Naive B cell (primary cell): ENCODE measurements around the gene IQSEC1. TPM values are rescaled to one million over a fixed set of nuclear protein-coding genes. Genes with fewer than 3 reads are reported as not detected.

Source experiments
- ATAC-seq, 2 donors: fragments of 150-1000 bp; cut with Tn5 transposase; 2 replicates each; pipeline ENCODE4 v1.10.0; 2021; ENCODE audit warnings: low read depth in 2 of 2, mild to moderate bottlenecking in 2 of 2, moderate library complexity in 2 of 2
- DNase-seq: peaks from one replicate; pipeline ENCODE4 v3.0.0; 2022
- H3K27ac Mint-ChIP-seq, 6 donors: one replicate each; pipeline ENCODE4 v1.8.0; 2020 to 2022; ENCODE audit warnings: mild to moderate bottlenecking in 6 of 6, mixed read lengths in 6 of 6, moderate library complexity in 5 of 6, inconsistent platforms in 2 of 6
- H3K27me3 Mint-ChIP-seq, 3 donors: one replicate each; pipeline ENCODE4 v1.8.0; 2021 to 2022; ENCODE audit warnings: mixed read lengths in 3 of 3, mild to moderate bottlenecking in 1 of 3
- H3K36me3 Mint-ChIP-seq, 2 donors: one replicate each; pipeline ENCODE4 v1.8.0; 2020 to 2022; ENCODE audit warnings: mixed read lengths in 2 of 2, inconsistent platforms in 1 of 2, mild to moderate bottlenecking in 1 of 2
- H3K4me1 Mint-ChIP-seq, 3 donors: one replicate each; pipeline ENCODE4 v1.8.0; 2020 to 2022; ENCODE audit warnings: mixed read lengths in 3 of 3, inconsistent platforms in 1 of 3, mild to moderate bottlenecking in 1 of 3, moderate library complexity in 1 of 3
- H3K4me3 Mint-ChIP-seq, 8 donors: one replicate each; pipeline ENCODE4 v1.8.0; 2020 to 2022; ENCODE audit warnings: mild to moderate bottlenecking in 8 of 8, mixed read lengths in 8 of 8, moderate library complexity in 8 of 8, inconsistent platforms in 2 of 8
- H3K9me3 Mint-ChIP-seq, 7 donors: one replicate each; pipeline ENCODE4 v1.8.0; 2020 to 2022; ENCODE audit warnings: mixed read lengths in 7 of 7, mild to moderate bottlenecking in 5 of 7, inconsistent platforms in 2 of 7, moderate library complexity in 1 of 7
- polyA plus RNA-seq, 6 donors: library from polyadenylated mRNA; unstranded; fragments of 300-500 nt; fragmentation: Illumina TruSeq; gene quantifications; one replicate each; pipeline ENCODE4 v1.2.3, GENCODE V29; 2021; ENCODE audit warnings: low read depth in 6 of 6

The IQSEC1 gene
- polyA plus RNA-seq, 6 donors from 2014 or later = 14.6 to 73.4 (median 36.9) TPM

DNA sequence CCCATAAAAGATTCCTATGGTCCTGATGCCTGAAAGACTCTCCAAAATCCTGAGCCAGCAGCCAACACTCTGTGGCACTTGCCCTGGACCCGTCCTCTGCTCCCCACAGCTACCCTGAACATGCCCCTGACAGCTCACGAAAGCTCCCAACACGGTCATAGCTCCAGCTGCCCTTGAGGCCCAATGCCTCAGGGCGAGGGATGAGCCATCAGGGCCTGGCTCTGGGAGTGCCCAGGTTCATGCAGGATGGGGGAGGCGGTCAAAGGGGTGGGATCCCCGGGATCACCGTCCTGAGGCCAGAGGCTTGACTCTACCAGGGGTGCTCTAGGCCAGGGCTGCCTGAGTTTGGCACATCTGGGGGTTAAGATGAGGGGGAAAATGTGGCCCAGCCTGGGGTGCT is 159.1 kb downstream of the IQSEC1 start:
- H3K9me3 Mint-ChIP-seq = no peaks in the 10 kb centered on the region
- peak overlapping the region in 2 of 6 donors; percentile 28 to 59 for H3K27ac Mint-ChIP-seq
- H3K4me1 Mint-ChIP-seq = peaks cover 0 to 5% (median 4%) of the 10 kb centered on the region in 3 donors
- H3K27me3 Mint-ChIP-seq = no peaks in the 10 kb centered on the region
- no peak overlapping the region for H3K4me3 Mint-ChIP-seq
- no peak for DNase-seq
- ATAC-seq = no peak
- peaks cover 7 to 8% of the 10 kb centered on the region in 2 donors for H3K36me3 Mint-ChIP-seq

DNA sequence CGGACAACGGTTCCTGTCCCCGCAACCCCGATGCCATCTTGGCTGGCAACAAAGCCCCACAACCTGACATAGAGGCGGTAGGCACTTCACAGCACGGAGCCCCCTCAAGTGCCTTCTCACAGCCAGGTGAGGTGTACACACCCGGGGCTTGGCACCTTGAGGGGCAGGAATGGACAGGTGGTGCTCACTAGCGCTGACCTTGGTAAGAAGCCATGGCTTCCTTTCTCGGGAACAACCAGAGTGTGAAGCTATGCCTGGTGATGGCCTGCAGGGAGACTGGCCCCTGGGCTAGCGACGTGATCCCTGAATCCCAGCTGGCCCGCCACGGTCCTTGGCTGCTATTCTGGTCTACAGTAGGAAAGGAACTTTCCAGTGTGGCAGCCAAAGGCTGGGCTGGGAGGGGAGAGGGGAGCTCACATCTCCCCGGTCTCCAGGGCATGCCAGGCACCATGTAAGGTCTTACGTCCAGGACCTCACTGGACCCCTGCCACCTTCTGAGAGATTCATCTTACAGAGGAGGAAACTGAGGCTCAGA is 161.3 kb downstream of the IQSEC1 start:
- H3K36me3 Mint-ChIP-seq = peaks cover 7 to 10% of the 10 kb centered on the region in 2 donors

DNA sequence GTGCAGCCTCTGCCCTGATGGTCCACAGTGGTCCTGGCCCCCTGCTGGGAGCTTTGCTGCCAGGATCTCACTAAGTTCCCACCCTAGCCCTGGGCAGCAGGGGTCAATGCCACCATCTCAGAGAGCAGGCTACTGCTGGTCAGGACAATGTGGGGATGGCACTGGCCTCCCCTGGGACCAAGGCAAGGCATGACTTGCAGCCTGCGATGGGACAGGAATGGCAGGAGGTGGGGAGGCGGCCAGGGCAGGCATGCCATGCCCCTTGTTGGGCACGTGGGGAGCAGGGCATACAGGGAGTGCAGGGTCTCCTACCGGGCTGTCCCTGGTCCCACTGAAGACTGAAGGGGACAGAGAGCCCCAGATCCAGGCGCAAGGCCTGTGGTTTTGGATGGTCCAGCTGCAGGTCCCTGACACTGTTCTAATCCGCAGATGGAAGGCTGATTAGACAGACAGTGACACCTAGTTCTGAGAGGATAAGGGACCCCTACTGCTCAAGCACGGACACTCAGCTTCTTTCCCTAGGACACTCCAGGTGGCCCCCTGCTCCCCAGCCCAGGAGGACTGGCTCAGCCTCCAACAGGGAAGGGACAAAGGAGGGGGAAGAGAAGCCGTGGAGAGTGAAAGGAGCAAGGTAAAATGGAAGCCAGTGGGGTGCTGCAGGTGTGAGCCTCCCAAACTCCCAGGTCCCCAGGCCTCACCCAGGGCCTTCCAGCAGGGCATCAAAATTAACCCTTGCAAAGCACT is 162.7 kb downstream of the IQSEC1 start:
- peaks cover 7 to 10% of the 10 kb centered on the region in 2 donors for H3K36me3 Mint-ChIP-seq

More for the DNA sequence above, 161.3 kb downstream of the IQSEC1 start:
- Mint-ChIP-seq H3K4me3 (no peak overlapping the region), H3K27me3 (no peaks in the 10 kb centered on the region), H3K9me3 (no peaks in the 10 kb centered on the region), H3K27ac (peak overlapping the region in 3 of 6 donors; percentile 32 to 86 (median 79)), H3K4me1 (peaks cover 2 to 6% (median 5%) of the 10 kb centered on the region in 3 donors)
- no peak for ATAC-seq
- no peak for DNase-seq

DNA sequence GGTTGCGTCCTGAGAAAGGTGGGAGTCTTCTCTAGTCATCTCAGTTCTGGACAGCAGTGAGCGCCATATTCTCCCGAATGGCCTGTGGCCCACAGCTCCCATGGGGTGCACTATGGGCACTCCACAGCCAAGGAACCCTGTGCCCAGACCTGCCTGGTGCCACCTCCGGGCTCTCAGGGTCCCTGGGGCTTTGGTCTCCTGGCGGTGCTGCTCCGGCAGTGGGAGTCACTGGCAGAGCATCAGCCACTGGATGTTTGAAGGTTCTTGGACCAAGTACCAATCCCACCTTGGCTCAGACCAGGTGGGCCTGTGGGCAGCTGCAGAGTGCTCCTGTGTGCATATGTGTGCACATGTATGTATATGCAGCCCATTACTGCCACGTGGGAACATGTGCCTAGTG is 163.5 kb downstream of the IQSEC1 start:
- peaks cover 5 to 11% (median 6%) of the 10 kb centered on the region in 3 donors for H3K4me1 Mint-ChIP-seq
- ATAC-seq (no peak), DNase-seq (no peak)
- no peaks in the 10 kb centered on the region for H3K9me3 Mint-ChIP-seq
- no peak overlapping the region for H3K4me3 Mint-ChIP-seq
- peaks cover 7 to 10% of the 10 kb centered on the region in 2 donors for H3K36me3 Mint-ChIP-seq
- H3K27ac Mint-ChIP-seq = peak overlapping the region in 1 of 6 donors; percentile 65
- H3K27me3 Mint-ChIP-seq = no peaks in the 10 kb centered on the region

More for the DNA sequence above, 162.7 kb downstream of the IQSEC1 start:
- Mint-ChIP-seq H3K9me3 (no peaks in the 10 kb centered on the region), H3K4me1 (peaks cover 4 to 6% (median 5%) of the 10 kb centered on the region in 3 donors), H3K4me3 (no peak overlapping the region), H3K27ac (peak overlapping the region in 1 of 6 donors; percentile 49), H3K27me3 (no peaks in the 10 kb centered on the region)
- ATAC-seq (no peak), DNase-seq (no peak)

DNA sequence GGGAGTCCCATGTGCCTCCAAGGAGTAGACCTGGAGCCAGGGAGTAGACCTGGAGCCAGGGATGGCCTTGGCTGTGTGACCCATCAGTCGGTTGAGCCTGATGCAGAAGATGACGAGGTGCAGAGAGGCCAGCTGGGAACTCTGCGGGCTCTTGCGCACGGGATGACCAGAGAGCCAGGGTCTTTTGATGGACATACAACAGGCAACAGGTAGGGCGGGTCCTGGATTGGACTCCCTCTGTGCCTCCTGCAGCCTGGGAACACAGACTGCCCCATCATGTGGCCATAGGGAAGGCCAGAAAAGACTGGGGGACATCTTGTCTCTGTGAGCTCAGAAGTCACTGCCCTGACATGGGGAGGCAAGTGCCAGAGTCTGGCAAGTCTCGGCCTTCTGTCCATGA is 164.4 kb downstream of the IQSEC1 start:
- no peak for DNase-seq
- Mint-ChIP-seq H3K4me3 (no peak overlapping the region), H3K4me1 (peaks cover 11 to 17% (median 11%) of the 10 kb centered on the region in 3 donors), H3K27ac (peak overlapping the region in 3 of 6 donors; percentile 65 to 90 (median 87)), H3K36me3 (peaks cover 4 to 10% of the 10 kb centered on the region in 2 donors), H3K9me3 (no peaks in the 10 kb centered on the region), H3K27me3 (no peaks in the 10 kb centered on the region)
- ATAC-seq = no peak

DNA sequence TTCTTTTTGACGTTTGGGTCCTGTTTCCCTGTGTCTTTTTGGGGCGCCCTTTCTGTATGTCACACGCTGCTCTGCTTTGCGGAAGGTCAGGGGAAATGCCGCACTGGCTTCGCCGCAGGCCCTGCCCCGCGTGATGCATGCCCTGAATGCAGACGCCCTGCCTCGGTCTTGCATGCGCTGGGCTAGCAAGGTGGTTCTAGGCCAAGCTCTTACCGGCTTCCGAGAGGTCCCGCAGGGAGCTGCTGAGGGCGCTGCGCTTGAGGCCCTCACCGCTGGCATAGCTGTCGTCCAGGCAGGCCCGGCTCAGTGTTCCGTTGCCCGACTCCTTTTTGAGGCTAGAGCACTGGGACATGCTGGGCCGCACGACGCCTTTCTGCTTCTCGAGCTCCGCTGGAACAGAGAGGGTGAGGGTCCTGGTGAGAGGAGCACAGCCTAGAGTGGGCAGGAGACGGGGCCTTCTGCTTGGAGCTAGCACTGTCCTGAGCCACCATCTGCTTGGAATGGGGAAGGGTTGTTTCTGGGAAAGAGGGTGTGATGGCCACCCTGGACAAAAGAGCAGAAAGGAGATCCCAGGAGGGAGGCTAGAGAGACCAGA is 165.0 kb downstream of the IQSEC1 start:
- Mint-ChIP-seq H3K27ac (peak overlapping the region in 5 of 6 donors; percentile 64 to 90 (median 78)), H3K4me3 (no peak overlapping the region), H3K36me3 (peaks cover 0 to 10% of the 10 kb centered on the region in 2 donors), H3K27me3 (no peaks in the 10 kb centered on the region), H3K9me3 (no peaks in the 10 kb centered on the region), H3K4me1 (peaks cover 17 to 24% (median 17%) of the 10 kb centered on the region in 3 donors)
- DNase-seq = no peak
- no peak for ATAC-seq

DNA sequence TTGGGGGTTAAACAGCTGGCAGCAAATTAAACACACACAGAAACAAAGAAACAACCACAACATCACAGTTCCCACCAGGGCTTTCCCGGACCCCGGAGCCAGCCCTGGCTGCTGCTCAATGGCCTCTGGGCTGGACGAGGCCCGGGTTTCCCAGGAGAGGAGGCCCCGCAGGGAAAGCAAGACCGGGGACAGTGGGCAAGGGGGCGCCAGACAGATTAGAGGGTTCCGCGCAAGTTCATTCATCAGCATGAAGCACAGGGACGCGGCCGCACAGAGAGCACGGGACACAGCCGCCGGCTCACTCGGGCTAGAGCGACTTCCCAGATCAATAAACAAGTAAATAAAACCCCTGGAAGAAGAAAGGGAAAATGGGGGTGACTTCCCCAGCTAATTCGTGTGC is 165.5 kb downstream of the IQSEC1 start:
- Mint-ChIP-seq H3K27ac (peak overlapping the region in 2 of 6 donors; percentile 47 to 78), H3K27me3 (no peaks in the 10 kb centered on the region), H3K4me3 (no peak overlapping the region), H3K9me3 (no peaks in the 10 kb centered on the region), H3K36me3 (peaks cover 0 to 10% of the 10 kb centered on the region in 2 donors), H3K4me1 (peaks cover 20 to 27% (median 22%) of the 10 kb centered on the region in 3 donors)
- ATAC-seq (no peak), DNase-seq (no peak)

DNA sequence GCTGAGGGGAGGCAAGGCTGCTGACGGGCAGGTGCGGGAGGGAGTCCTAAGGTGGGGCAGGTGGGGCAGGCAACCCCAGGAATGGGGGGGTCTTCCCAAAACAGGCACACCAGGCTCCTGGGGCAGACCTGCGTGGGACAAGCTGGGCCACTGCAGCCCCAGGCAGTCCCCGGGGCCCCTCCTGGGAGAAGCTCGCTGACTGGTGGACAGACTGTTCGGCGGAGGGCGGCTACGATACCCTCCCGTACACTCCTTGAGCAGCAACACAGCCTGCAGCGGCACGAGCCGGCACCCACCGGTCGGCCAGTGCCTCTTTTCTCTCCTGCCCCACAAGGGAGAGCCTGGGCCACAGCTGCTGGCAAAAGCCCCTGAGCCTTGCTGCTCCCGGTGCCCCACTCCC is 165.9 kb downstream of the IQSEC1 start:
- no peaks in the 10 kb centered on the region for H3K27me3 Mint-ChIP-seq
- H3K4me1 Mint-ChIP-seq = peaks cover 25 to 32% (median 26%) of the 10 kb centered on the region in 3 donors
- no peak overlapping the region for H3K4me3 Mint-ChIP-seq
- peaks cover 0 to 10% of the 10 kb centered on the region in 2 donors for H3K36me3 Mint-ChIP-seq
- no peak for ATAC-seq
- peak overlapping the region in 2 of 6 donors; percentile 47 to 78 for H3K27ac Mint-ChIP-seq
- H3K9me3 Mint-ChIP-seq = no peaks in the 10 kb centered on the region
- no peak for DNase-seq

DNA sequence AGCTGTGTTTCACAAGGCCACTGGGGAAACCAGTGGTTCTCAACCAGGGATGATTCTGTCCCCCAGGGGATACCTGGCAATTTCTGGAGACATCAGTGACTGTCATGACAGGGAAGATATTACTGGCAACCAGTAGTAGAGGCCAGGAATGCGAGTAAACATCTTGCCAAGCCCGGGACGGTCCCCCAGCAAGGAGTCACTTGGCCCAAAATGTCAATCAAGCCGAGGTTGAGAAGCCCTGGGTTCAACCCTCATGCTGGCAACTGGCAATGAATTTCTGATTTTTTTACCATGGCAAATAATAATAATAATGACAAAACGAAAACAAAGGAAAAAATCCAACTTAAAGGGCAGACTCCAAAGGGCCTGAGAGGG is 166.3 kb downstream of the IQSEC1 start:
- DNase-seq (no peak), ATAC-seq (no peak)
- H3K27me3 Mint-ChIP-seq = no peaks in the 10 kb centered on the region
- no peaks in the 10 kb centered on the region for H3K9me3 Mint-ChIP-seq
- peak overlapping the region in 1 of 6 donors; percentile 74 for H3K27ac Mint-ChIP-seq
- peaks cover 0 to 10% of the 10 kb centered on the region in 2 donors for H3K36me3 Mint-ChIP-seq
- H3K4me1 Mint-ChIP-seq = peaks cover 29 to 35% (median 30%) of the 10 kb centered on the region in 3 donors
- no peak overlapping the region for H3K4me3 Mint-ChIP-seq

DNA sequence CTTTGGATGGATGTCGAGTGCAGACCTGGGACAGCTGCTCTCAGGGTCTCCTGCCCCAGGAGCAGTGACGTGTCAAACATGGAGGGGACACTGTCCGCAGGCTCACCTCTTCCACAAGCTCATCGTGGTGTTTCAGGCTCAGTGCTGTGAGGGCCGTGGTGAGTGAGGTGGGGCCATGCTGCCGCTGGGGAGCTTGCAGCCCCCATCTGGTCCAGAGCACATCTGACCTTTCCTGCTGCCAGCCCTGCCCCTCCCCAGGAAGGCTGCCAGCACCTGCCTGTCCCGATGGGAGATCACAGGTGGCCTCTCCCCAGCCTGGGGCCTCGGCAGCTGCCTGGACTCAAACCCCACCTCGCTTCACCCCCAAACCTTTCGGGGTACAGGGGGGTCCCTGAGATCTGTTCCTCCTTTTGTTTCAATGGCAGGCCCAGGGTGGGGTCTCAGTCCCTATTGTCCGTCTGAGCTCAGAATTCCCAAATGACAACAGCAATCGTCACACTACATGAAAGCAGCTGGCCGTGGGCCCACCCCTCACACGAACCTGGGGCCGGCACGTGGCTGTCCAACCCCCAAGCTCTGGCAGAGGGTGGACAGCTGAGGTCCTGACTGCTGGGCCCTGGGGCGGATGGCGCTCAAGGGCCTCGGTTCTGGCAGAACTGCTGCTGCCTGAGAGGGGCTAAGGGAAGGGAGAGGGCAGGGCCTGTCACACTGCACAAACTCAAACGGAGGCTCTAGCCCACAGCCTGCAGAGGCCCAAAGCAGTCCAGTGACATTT is 166.9 kb downstream of the IQSEC1 start:
- peaks cover 0 to 10% of the 10 kb centered on the region in 2 donors for H3K36me3 Mint-ChIP-seq
- ATAC-seq = no peak
- no peaks in the 10 kb centered on the region for H3K27me3 Mint-ChIP-seq
- DNase-seq = no peak
- peaks cover 31 to 40% (median 35%) of the 10 kb centered on the region in 3 donors for H3K4me1 Mint-ChIP-seq
- H3K27ac Mint-ChIP-seq = peak overlapping the region in 4 of 6 donors; percentile 32 to 83 (median 72)
- no peak overlapping the region for H3K4me3 Mint-ChIP-seq
- H3K9me3 Mint-ChIP-seq = no peaks in the 10 kb centered on the region

DNA sequence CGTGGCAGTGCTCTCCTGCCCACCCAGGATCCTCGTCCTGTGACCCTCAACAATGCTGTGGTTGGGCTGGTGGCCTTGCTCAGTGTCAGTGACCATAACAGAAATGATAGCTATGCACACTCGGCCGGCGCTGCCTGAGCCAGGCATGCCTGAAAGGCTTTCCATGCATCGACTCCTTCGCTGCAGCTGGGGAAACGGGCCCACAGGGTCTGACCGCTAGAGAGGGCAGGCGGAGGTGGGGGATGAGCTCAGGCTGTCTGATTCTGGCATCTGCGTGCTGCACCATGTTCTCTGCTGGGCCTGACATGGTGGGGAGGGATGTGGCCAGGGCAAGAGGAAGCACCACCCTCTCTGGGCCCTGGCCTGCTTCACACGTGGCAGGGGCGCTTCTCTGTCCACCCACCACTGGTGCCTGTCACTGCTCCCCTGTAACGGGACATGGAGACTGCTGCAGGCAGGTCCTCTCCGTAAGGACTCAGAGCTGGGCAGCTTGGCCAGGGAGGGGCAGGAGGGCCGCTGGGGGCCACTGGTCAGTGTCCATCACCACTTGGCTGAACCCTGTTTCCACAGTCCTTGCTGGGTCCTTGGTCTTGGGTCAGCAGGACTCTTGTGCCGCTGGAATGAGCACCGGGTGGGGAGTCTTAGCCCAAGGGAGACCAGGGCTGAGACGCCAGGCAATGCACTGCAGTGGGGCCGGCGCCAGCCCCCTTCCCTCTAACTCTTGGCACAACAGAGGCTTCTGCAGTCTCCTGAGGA is 167.7 kb downstream of the IQSEC1 start:
- no peaks in the 10 kb centered on the region for H3K9me3 Mint-ChIP-seq
- DNase-seq (no peak), ATAC-seq (no peak)
- peak overlapping the region in 1 of 8 donors; percentile 25 for H3K4me3 Mint-ChIP-seq
- H3K27ac Mint-ChIP-seq = peak overlapping the region in 4 of 6 donors; percentile 77 to 92 (median 82)
- H3K4me1 Mint-ChIP-seq = peaks cover 31 to 41% (median 35%) of the 10 kb centered on the region in 3 donors
- peaks cover 0 to 13% of the 10 kb centered on the region in 2 donors for H3K36me3 Mint-ChIP-seq
- H3K27me3 Mint-ChIP-seq = no peaks in the 10 kb centered on the region

DNA sequence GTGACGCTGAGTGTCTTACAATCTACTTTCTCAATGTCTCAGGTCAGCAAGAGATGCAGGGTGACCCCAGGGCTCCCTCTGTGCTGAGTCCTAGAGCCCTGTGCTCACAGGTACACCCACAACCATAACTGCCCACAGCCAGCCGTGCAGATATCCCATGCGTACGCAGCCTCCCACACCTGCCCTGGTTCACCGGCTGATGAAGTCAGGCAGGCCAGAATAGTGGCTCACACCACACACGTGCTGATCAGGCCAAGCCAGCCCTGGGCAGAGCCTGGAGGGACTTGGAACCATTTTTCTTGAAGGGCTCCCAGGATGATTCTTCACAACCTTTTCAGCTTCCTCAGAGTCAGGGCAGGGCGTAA is 168.3 kb downstream of the IQSEC1 start:
- peak overlapping the region in 1 of 8 donors; percentile 15 for H3K4me3 Mint-ChIP-seq
- DNase-seq = no peak
- no peak for ATAC-seq
- H3K27me3 Mint-ChIP-seq = no peaks in the 10 kb centered on the region
- H3K27ac Mint-ChIP-seq = peak overlapping the region in 4 of 6 donors; percentile 16 to 92 (median 80)
- no peaks in the 10 kb centered on the region for H3K9me3 Mint-ChIP-seq
- peaks cover 31 to 41% (median 35%) of the 10 kb centered on the region in 3 donors for H3K4me1 Mint-ChIP-seq
- H3K36me3 Mint-ChIP-seq = peaks cover 0 to 17% of the 10 kb centered on the region in 2 donors
